ENCODE data around the gene AGPAT2. TPM values are rescaled to one million over a fixed set of nuclear protein-coding genes. Genes with fewer than 3 reads are reported as not detected.

The AGPAT2 gene
- total and polyA plus RNA-seq, 2 experiments from 2014 or later: 31.8 to 44.7 TPM

- TF ChIP-seq REST (IDR thresholded peaks at IDR 0.05; ENCODE audit: unreplicated experiment) (no peak), JUNB (IDR thresholded peaks at IDR 0.05; ENCODE audit: unreplicated experiment) (no peak), EZH2phosphoT487 (IDR thresholded peaks at IDR 0.05; ENCODE audit: unreplicated experiment) (no peak), STAT1 (IDR thresholded peaks at IDR 0.05; ENCODE audit: unreplicated experiment) (no peak)
Measured at GRCh38 chr9:136735812-136736480, 48.7 kb upstream of the AGPAT2 start (continued).

GRCh38 chr9:136734837-136735496 is 47.7 kb upstream of the AGPAT2 start:
- Histone ChIP-seq H3K9me2 (ENCODE audit: insufficient read depth) (no peaks in the 10 kb centered on the region), H3K4me2 (no peak overlapping the region), H3K79me2 (replicated peaks; ENCODE audit: insufficient read depth) (0 out of 2 replicates have a peak, but pooled peaks cover 7% of the 10 kb centered on the region), H3K4me3 (no peak overlapping the region), H4K20me1 (replicated peaks; ENCODE audit: insufficient read depth) (no peaks in the 10 kb centered on the region), H3F3A (replicated peaks; ENCODE audit: low read depth) (no peaks in the 10 kb centered on the region), H3K27ac (ENCODE audit: low read depth) (no peak overlapping the region), H3K36me3 (ENCODE audit: insufficient read depth) (no peaks in the 10 kb centered on the region), H2AFZ (no peak overlapping the region), H3K4me1 (ENCODE audit: insufficient read depth) (no peaks in the 10 kb centered on the region), H3K27me3 (ENCODE audit: insufficient read depth) (no peaks in the 10 kb centered on the region)
- Mint-ChIP-seq H3K4me3 (no peak overlapping the region), H3K36me3 (ENCODE audit: low read depth) (0 out of 3 replicates have a peak, but pooled peaks cover 3% of the 10 kb centered on the region), H3K4me1 (no peaks in the 10 kb centered on the region; the same call in 2 of the 3 replicates), H3K9me3 (no peaks in the 10 kb centered on the region; the same call in 1 of the 3 replicates), H3K27me3 (ENCODE audit: insufficient read depth, low read depth, poor library complexity) (peaks cover 20% of the 10 kb centered on the region), H3K27ac (no peak overlapping the region)
- DNase-seq (ENCODE audit: low spot score): no peak
- TF ChIP-seq CTCF (conservative IDR thresholded peaks at IDR 0.05; ENCODE audit: low read depth in 2 of 2) (no peak), CREB1 (CRISPR knock-in tag; IDR thresholded peaks at IDR 0.05; ENCODE audit: low read depth) (no peak), ZNF462 (CRISPR knock-in tag; IDR thresholded peaks at IDR 0.05) (no peak), ZNF114 (CRISPR knock-in tag; IDR thresholded peaks at IDR 0.05) (no peak), POLR2AphosphoS5 (IDR thresholded peaks at IDR 0.05; ENCODE audit: low read depth) (no peak)
- no peak for ATAC-seq
